HL-60/S4 treated with retinoic acid at 250 ng/mL for 4 days and 3 days (cell line): ENCODE results near the gene UBP1.

Experiments used
- in situ Hi-C: fragments of 300-500 bp; cut with MboI; formaldehyde crosslinking; loops from 2 replicates; pipeline ENCODE4 v1.7.0; 2022; ENCODE audit warnings: low sequenced_read_pairs

The UBP1 gene

DNA sequence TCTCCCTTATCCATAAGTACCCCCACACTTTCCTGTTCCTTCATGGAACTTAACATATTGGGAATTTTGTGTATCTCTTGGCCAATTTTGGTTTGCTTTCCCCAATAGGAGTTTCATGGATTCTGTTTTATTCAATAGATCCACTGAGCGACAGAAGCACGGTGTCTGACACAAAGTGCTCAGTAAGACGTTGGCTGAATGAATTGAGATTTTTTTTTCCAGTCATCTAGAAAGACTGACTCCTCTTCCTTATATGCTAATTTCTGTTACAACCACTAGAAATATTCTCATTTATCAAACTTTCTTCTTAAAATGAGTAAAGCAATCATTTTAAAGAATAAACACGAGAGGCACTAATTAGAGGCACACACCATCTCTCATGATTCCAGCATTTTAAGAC, 48.1 kb downstream of the UBP1 start:
- in situ Hi-C loops = no loop called here

DNA sequence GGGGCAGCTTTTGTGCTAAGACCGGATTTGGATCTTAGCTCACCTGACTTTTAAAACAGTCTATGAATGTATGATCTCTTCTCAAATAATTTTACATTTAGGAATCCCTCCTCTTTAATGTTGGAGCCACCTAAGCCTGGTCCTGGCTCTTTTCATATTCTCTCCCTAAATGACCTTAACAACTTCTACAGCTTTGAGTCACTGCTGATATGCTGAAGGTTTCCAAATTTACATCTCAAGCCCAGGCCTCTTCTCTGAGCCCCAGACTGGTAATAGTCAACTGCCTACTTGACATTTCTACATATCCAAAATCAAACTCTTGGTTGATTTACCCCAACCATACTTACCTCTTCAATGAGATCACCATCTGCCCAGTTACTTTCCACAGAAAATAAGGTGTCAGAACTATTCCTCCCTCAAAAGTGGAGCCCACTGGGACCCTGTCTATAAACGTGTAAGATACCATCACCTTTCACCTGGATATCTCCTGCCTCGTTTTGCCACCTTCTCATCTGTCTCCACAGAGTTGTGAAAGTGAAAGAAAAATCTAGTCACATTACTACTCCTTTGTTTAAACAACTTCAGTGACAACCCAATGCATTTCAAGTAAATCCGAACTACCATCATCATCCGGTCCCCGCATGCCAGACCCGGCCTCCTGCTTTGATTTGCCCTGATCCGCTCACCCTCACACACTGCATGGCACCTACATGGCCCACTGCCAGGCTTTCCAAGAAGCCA, 48.8 kb downstream of the UBP1 start:
- in situ Hi-C loops = no loop called here

DNA sequence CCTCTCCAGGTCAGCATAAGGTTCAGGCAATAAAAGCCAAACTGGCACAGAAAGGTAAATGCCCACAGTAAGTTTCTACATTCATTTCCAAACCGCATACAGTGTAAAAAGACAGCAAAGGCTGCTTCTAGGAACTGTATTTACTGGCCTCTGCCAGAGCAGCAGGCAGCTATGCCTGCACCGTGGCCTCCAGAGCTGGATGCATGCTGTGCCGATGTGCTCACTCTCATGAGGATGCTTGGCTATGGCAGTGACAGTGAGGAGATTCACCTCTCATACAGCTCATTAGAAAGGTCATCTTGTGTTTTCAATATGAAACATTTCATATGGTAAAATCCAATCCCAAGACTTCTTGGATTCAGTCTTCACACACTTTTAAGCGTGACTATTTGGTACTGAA, 50.3 kb downstream of the UBP1 start:
- in situ Hi-C loops = no loop called here

DNA sequence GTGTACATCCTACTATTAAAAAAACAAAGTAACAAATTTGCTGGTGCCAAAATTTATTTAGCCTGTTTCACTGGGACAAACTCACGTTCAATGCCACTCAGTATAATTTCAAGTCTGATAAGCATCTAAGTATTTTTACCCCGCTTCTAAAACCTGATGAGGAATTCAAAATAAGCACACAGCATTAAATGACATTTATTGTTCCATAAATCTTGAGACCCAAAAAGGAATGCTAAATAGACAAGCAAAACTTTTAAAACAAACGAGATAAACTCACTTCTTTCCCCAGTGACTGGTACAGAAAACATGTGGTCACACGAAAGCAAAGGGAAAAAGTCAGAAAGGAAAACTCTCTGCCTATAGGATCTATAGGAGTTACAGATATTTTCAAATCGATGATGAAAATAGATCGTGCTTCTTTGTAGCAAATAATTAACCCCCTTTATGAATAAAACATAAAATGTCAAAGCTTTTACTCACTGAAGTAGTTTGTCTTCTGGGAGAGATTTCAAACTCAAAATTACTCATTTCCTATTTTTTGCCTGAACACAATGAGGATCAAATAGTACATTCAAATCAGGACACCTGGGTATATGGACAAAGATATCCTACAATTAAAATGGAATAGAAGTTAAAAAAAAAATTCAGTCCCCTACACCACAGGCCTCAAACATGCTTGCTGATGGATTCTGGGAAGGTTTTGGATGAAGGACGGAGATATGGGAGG, 51.7 kb downstream of the UBP1 start:
- in situ Hi-C loops = no loop called here

DNA sequence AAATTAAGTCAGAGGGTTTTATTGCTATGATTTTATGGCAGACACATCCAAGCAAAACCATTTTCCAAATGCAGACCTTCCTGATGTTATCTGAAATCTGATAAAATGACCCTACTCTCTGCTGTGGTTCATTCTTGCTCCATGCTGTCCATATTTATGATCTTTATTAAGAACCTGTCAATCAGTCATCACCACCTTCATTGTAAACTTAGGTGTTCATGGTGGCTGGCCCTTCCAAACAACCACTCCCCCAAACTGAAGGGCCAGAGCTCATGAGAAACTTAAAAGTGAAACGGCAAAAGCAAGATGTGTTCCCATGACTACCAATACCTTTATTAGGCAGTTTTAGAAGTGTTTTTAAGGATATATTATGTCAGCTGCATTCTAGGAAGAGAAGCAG, 53.6 kb downstream of the UBP1 start:
- in situ Hi-C loops = no loop called here

DNA sequence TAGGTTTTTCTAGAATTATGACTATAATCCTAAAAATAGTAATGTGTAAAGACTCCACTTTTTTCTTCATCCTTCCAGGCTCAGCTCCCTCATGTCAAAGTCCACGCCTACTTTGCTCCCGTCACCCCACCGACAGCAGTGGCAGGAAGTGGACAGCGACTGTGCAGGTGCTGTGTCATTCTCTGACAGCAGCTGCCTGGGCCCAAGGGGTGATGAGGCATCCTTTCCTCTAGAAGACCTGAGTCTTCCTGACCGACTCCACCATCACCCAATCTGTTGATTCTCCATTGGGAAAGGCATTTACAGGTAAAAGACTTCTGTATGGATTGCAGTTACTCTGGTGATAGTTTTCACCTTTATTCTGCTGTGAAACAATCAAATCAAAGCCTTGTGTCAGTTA, 54.8 kb downstream of the UBP1 start:
- in situ Hi-C loops = no loop called here

DNA sequence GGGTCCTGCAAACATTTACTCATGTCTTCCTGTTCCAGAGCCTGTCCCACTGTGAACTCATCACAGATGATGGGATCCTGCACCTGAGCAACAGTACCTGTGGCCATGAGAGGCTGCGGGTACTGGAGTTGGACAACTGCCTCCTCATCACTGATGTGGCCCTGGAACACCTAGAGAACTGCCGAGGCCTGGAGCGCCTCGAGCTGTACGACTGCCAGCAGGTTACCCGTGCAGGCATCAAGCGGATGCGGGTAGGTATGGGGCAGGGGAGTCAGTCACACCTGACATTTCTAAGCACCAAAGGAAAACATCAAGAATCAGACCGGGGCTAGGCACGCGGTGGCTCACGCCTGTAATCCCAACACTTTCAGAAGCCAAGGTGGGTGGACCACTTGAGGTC, 56.3 kb downstream of the UBP1 start:
- in situ Hi-C loops = no loop called here

DNA sequence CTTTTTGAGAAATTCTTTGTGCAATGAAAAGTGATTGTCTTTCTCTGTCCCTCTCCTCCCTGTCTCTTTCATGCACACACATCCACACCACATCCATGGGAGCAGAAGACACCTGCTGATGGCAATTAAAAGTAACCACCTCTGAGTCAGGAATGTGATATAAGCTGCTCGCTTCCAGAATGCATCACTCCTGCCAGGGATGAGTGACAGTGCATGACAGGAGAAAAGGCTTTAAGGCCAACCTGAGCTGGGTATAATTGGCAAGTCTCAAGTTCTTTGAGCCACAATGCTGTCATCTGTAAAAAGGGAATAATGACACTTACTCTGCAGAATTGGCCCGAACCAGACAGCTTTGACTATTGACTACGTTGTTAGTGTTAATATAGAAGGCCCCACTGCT, 59.6 kb downstream of the UBP1 start:
- in situ Hi-C loops = no loop called here

DNA sequence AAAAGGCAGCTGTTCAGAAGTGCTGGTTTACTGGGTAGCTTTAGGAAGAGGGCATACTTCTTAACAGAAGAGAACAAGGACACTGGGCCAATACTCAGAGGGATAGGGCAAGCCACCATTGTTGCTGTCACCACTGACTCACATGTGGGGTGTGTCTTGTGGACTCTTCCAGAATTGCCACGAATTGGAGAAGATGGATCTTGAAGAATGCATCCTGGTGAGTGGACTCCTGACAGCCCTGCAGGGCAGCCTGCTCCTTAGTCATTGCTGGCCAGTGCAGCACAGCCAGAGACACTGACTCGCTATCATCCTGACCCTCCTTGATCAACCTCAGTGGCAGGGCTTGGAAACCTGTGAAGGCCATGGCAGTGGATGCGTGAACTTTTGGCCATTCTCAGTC, 62.3 kb downstream of the UBP1 start:
- in situ Hi-C loops = no loop called here

DNA sequence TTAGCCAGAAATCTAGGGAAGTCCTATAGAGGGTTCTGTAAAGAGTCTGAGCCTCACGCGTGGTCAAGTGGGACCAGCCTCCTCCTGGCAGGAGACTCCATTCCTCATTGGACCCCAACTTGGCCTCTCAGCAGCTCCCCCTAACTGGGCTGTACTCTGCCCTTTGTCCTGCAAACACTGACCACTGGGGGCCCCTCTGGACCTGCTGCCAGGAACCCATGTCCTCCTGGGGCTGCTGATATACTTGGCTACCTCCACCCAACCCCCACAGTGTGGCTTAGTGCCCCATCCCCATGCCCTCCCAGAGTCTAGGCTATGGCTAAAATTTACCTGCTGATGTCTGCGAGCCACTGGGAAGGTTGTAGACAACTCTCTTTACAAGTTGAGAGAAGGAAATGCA, 62.7 kb downstream of the UBP1 start:
- in situ Hi-C loops = no loop called here

DNA sequence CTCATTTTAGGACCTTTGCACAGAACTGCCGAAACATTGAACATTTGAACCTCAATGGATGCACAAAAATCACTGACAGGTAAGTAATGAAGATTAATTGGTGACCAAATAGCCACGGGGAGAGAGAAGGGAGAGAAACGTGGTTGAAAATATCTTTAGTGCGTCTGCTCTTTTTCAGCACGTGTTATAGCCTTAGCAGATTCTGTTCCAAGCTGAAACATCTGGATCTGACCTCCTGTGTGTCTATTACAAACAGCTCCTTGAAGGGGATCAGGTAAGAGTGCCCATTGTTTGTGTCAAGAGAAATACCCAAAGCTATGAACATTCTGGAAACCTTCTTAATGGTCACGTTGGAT, 67.1 kb downstream of the UBP1 start:
- in situ Hi-C loops = loop anchor here (25.0 kb wide), 2 partner anchors 236 to 411 kb away; partner anchors contain the start of gene CCR4

DNA sequence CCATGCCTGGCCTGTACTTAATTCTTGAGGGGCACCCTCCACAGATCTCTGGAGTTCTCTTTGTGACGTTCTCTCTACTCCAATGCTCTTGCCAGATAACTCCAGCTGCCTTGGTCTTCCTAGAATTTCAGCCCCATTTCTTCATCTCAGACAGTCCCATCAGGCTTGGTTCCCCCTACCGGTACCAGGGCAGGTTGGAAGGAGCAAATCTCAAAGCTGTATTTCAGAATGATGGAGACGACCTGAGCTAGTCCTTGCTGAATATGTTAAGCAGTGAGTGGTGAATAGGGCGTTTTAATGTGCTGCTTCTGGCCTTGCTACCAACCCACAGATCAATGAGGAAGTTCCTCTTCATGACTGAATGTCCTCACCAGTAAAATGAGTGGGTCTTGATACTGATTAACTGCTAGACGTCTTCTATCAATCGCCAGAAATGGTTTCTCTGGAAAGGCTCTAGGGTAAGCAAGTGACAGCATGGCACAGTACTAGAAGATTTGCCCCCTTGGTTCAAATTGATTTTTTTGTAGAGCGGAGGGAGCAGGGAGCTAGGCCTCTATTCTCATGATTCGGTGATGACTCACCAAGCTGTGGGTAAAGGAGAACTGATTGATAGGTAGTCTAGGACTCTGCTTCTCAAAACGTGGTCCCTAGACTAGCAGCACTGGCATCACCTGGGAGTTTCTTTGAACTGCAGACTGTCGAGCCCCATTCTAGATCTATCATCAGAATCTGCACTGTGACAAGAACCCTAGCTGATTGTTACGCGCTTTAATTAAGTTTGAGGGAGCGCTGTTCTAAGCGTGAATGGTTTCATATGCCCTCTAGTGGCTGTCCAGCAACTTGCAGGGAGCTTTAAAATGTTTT, 67.8 kb downstream of the UBP1 start:
- in situ Hi-C loops = loop anchor here (25.0 kb wide), 2 partner anchors 235 to 410 kb away; partner anchors contain the start of gene CCR4

DNA sequence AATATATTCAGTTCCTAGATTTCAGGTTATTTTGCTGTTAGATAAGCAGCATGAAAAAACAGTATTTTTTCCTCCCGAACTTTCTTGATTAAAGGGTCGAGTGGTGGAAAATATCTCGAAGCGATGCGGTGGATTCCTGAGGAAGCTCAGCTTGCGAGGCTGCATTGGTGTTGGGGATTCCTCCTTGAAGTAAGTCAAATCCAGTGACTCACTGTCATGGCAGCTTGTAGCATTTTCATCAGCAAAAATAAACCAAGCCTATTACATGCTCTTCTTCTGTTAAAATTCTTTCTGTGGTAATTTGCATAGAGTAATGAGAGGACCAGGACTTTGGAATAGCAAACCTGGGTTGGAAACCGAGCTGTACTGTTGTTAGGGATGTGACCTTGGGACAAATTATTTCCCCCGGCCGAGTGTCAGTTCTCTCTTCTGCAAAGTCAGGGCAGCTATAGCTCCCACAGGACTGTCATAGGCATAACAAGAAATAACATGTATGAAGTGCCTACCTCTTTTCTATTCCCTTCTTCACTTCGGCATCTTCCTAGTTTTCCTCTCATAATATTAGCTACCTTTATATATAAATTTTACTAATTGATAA, 75.6 kb downstream of the UBP1 start:
- in situ Hi-C loops = loop anchor here (25.0 kb wide), 2 partner anchors 227 to 402 kb away; partner anchors contain the start of gene CCR4

DNA sequence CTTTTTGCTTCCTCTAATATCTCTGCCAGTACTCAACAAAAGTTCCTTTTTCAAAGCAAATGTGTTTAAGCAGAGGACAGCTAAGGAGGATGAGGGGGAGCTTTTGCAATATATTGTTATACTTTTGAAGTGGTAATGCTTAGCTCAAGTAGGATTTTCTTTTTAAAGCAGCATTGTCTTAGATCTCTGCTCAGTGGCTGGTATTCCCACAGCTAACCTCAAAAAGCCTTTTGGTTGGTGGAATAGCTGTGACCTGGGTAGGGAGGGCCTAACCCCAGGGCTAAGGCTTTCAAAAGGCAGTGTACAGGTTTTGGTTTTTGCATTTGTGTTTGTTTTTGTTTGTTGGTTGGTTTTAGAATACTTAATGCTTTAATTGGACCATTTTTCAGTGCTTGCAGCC, 76.1 kb downstream of the UBP1 start:
- in situ Hi-C loops = loop anchor here (25.0 kb wide), 2 partner anchors 227 to 402 kb away; partner anchors contain the start of gene CCR4

DNA sequence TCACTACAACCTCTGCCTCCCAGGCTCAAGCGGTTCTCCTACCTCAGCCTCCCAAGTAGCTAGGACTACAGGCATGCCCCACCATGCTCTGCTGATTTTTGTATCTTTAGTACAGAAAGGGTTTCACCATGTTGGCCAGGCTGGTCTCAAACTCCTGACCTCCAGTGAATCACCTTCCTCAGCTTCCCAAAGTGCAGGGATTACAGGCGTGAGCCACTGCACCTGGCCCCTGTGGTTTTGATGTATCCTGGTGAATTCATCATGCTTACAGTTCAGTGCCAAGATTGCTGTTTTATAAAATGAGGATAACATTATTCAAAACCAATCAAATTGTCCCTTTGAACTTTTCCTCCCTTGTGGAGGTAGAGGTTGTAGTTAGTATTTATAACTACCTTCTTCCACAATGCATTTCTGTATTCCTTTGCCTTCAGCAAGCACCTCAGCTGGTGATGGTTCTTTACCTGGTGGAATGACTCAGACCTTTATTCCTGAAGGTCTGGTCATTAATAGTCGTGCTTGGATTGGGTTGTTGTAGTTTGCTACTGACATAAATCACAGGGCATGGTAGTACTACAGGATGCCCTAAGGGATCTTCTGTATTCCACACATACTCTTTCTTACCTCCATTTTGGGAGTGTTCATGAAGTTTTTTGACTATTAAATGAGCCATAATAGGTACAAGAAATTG, 76.9 kb downstream of the UBP1 start:
- in situ Hi-C loops = loop anchor here (25.0 kb wide), 2 partner anchors 226 to 401 kb away; partner anchors contain the start of gene CCR4

DNA sequence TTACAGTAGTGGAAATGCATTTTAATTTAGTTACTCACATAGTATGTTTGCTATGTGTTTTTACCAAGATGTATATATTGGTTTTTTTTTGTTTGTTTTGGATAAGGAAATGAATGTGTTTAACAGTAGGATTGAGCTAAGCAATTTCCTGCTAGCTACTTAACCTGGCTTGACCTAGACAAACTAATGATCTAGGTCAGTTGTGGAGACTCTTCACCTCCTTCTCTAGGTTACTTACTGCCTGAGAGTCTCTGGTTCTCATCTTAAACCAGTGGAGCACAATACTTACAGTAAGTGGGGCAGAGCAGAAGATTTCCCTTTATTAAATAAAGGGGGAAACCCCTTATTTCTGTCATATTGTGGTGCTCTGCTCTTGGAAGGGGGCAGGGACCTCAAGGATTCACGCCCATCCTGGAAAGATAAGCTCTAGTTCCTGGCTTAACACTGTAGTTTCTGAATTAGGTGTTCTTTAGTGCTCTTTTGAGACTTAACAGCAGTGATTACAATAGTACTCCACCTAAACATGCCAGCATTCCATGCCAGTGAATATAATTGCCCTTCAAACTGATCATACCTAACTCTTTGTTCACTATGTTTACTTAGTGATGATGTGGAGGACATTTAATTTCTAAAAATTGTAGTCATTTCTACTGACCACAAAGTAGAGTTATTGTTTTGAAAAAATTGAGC, 79.9 kb downstream of the UBP1 start:
- in situ Hi-C loops = loop anchor here (25.0 kb wide), 2 partner anchors 223 to 398 kb away; partner anchors contain the start of gene CCR4

DNA sequence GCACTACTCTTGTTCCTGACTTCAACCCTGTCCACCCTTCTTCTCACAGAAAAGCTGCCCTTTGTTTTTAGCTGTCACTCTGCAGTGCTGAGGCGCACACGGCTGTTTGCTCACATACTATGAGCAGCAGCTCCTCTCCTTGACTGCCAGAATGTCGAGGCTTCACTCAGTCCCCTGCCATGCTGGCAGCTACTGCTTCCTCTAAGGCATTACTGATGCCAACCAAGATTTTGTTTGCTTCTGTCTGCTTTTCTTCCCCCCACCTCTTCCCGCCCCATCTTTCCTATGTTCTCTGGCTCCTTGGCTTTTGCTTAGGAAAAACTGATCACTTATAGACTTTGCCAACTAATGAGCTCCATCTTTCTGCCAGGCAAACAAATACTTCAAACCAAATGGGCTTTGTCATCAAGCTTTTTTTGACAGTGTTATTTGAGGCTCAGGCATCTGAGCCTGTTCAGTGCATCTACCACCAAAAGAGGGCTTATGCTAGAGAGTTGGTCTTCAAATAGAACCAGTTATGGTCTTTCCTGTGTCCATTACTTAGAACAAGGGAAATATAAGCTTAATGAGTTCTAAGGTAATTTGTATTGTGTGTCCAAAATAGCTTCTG, 81.9 kb downstream of the UBP1 start:
- in situ Hi-C loops = loop anchor here (25.0 kb wide), 2 partner anchors 221 to 396 kb away; partner anchors contain the start of gene CCR4

DNA sequence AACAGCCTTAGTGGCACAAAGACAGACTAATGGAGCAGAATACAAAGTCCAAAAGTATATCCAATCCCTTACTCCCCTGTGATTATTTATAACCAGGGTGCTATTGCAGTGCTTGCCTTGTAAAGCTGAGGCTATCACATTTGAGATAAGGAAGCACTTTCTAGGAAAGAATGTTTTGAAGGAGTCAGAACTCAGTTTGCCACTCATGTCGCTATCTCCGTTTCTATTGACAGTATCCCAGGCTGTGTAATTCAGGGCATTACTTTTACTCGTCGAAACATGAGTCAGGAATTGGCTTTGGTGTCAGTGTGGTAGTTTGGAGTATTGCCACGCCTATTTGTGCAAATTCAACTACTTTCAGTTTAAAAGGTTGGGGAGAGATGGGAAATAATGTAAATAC, 84.6 kb downstream of the UBP1 start:
- in situ Hi-C loops = loop anchor here (25.0 kb wide), 2 partner anchors 218 to 393 kb away; partner anchors contain the start of gene CCR4

DNA sequence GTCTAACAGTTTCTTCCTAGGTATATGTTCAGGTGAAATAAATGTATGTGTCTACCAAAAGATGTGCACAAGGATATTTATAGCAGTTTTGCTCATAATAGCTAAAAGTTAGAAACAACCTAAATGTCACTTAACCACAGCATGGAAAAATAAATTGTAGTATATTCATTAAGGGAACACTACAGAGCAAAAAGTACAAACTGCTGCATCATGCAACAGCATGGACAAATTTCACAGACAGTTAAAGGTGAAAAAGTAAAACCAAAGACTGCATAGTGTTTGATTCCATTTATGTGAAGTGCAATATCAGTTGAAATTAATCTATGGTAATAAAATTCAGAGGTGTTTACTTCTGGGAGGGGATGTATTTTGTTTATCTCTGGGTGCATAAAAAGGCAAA, 100.4 kb downstream of the UBP1 start:
- in situ Hi-C loops = no loop called here
